HepG2 (cell line): ENCODE results near the gene NFKB2. TPM values are rescaled to one million over a fixed set of nuclear protein-coding genes. Genes with fewer than 3 reads are reported as not detected.

Experiments used
- ATF1 ChIP-seq: IDR thresholded peaks from 2 replicates; pipeline ENCODE4 v1.6.1; 2016; ENCODE audit warnings: mild to moderate bottlenecking, control low read depth
- CREBL2 ChIP-seq: sonication (generic); formaldehyde crosslinking; IDR thresholded peaks from 2 replicates; pipeline ENCODE4 v1.8.1; 2023; ENCODE audit warnings: missing genetic modification reagents, mild to moderate bottlenecking, borderline replicate concordance
- EHMT2 ChIP-seq: fragments of 200-600 bp; sonication (generic); IDR thresholded peaks from 2 replicates; pipeline ENCODE4 v1.7.0; 2017; ENCODE audit warnings: antibody characterized with exemption, low read depth, low read length, borderline replicate concordance
- ERF ChIP-seq: IDR thresholded peaks from 2 replicates; pipeline ENCODE4 v1.6.1; 2018; ENCODE audit warnings: missing biosample characterization, missing genetic modification reagents
- GABPB1 ChIP-seq: IDR thresholded peaks from 2 replicates; pipeline ENCODE4 v1.6.1; 2016; ENCODE audit warnings: mild to moderate bottlenecking, missing genetic modification reagents, moderate library complexity, missing compliant biosample characterization
- GATAD1 ChIP-seq: IDR thresholded peaks from 2 replicates; pipeline ENCODE4 v1.6.1; 2016; ENCODE audit warnings: missing genetic modification reagents, missing compliant biosample characterization
- HOXA3 ChIP-seq: sonication (generic); formaldehyde crosslinking; IDR thresholded peaks from 2 replicates; pipeline ENCODE4 v1.5.0; 2020; ENCODE audit warnings: missing genetic modification reagents
- NPAS2 ChIP-seq: sonication (generic); formaldehyde crosslinking; IDR thresholded peaks from 2 replicates; pipeline ENCODE4 v1.8.0; 2022; ENCODE audit warnings: mild to moderate bottlenecking, missing genetic modification reagents, borderline replicate concordance
- PCBP1 ChIP-seq: fragments of 200-400 bp; formaldehyde crosslinking; IDR thresholded peaks from 2 replicates; pipeline ENCODE4 v1.6.1; 2017; ENCODE audit warnings: mild to moderate bottlenecking, low read depth, low read length, borderline replicate concordance
- RFX1 ChIP-seq: fragments of 450-650 bp; IDR thresholded peaks from 2 replicates; pipeline ENCODE4 v1.6.1; 2017
- SOX13 ChIP-seq, 3 experiments: fragments of 450-650 bp in 1 of 3; sonication (generic) in 1 of 3; formaldehyde crosslinking in 1 of 3; IDR thresholded peaks in 2 of 3; conservative IDR thresholded peaks in 1 of 3; 2 replicates each; pipeline versions ENCODE4 v1.5.0 to v1.6.1; 2016 to 2020; ENCODE audit warnings: antibody characterized with exemption in 1 of 3, mild to moderate bottlenecking in 1 of 3, missing compliant biosample characterization in 1 of 3, missing genetic modification reagents in 1 of 3, moderate library complexity in 1 of 3
- THAP8 ChIP-seq: sonication (generic); formaldehyde crosslinking; IDR thresholded peaks from 2 replicates; pipeline ENCODE4 v1.5.1; 2020; ENCODE audit warnings: missing genetic modification reagents, mild to moderate bottlenecking, borderline replicate concordance
- ZNF280D ChIP-seq: sonication (generic); formaldehyde crosslinking; IDR thresholded peaks from 2 replicates; pipeline ENCODE4 v1.5.1; 2020; ENCODE audit warnings: mild to moderate bottlenecking, missing genetic modification reagents
- ZNF441 ChIP-seq: sonication (generic); formaldehyde crosslinking; IDR thresholded peaks from 2 replicates; pipeline ENCODE4 v1.7.0; 2021; ENCODE audit warnings: missing genetic modification reagents, borderline replicate concordance
- ZNF510 ChIP-seq: sonication (generic); formaldehyde crosslinking; IDR thresholded peaks from 2 replicates; pipeline ENCODE4 v1.4.0; 2020; ENCODE audit warnings: low read depth, mild to moderate bottlenecking, missing genetic modification reagents
- ZNF552 ChIP-seq: sonication (generic); formaldehyde crosslinking; IDR thresholded peaks from 2 replicates; pipeline ENCODE4 v1.9.0; 2022; ENCODE audit warnings: missing genetic modification reagents, mild to moderate bottlenecking, borderline replicate concordance
- ZNF777 ChIP-seq: sonication (generic); formaldehyde crosslinking; IDR thresholded peaks from 2 replicates; pipeline ENCODE4 v1.4.0; 2020; ENCODE audit warnings: missing genetic modification reagents
- ZNF841 ChIP-seq: sonication (generic); formaldehyde crosslinking; IDR thresholded peaks from 2 replicates; pipeline ENCODE4 v1.8.1; 2023; ENCODE audit warnings: missing genetic modification reagents, borderline replicate concordance
- ZSCAN25 ChIP-seq: sonication (generic); formaldehyde crosslinking; IDR thresholded peaks from 2 replicates; pipeline ENCODE4 v1.8.0; 2022; ENCODE audit warnings: mild to moderate bottlenecking, missing genetic modification reagents
- polyA plus RNA-seq, 8 experiments: library from polyadenylated mRNA; depleted of rRNA in 3 of 8; stranded (reverse) in 7 of 8; unstranded in 1 of 8; fragments of >200 nt; fragmentation: Illumina TruSeq in 4 of 8; extraction: Trizol in 4 of 8; gene quantifications; 2 replicates each; pipeline versions ENCODE4 v1.2.1 to v1.2.3, GENCODE V29; 2011 to 2016; ENCODE audit warnings: low read depth in 4 of 8, missing spikeins in 1 of 8, mixed read lengths in 1 of 8; ENCODE audit not compliant: insufficient read depth in 1 of 8
- total RNA-seq, 5 experiments: library from RNA; depleted of rRNA; stranded (reverse); fragments of >200 nt; fragmentation: Illumina TruSeq; extraction: Trizol; gene quantifications; 2 replicates each; pipeline ENCODE4 v1.2.3, GENCODE V29; 2016; ENCODE audit warnings: low read depth in 1 of 5

Gene NFKB2
- total and polyA plus RNA-seq, 2 of the 13 experiments (the other 11 are each of a cell fraction or from before 2014, with no cell fraction given) = 7.7 to 12.5 TPM

GRCh38 chr10:102432162-102432950 lies 36.9 kb downstream of the NFKB2 start, which contains the start of gene CUEDC2 (continued):
- peak; percentile 74; the same call in 1 of the 2 replicates for TF ChIP-seq PCBP1
- TF ChIP-seq SOX13 (IDR thresholded peaks at IDR 0.05) = no peak
- TF ChIP-seq SOX13 (CRISPR knock-in tag; conservative IDR thresholded peaks at IDR 0.05 in 1 of 2, IDR thresholded peaks at IDR 0.05 in 1 of 2) = peak in 1 of 2 experiments; percentile 51; a peak in 1 of 4 replicates
- TF ChIP-seq RFX1 = no peak
- peak; percentile 63 for TF ChIP-seq ERF (CRISPR knock-in tag)
- TF ChIP-seq ZNF777 = peak; percentile 78; the same call in 1 of the 2 replicates
- no peak for TF ChIP-seq THAP8 (CRISPR knock-in tag)
- no peak for TF ChIP-seq NPAS2 (CRISPR knock-in tag)
- TF ChIP-seq ZNF441 = peak; percentile 64; the same call in 1 of the 2 replicates
- peak; percentile 94 for TF ChIP-seq GABPB1
- no peak; the same call in 1 of the 2 replicates for TF ChIP-seq ZNF510 (CRISPR knock-in tag)
- TF ChIP-seq ZSCAN25 (CRISPR knock-in tag) = peak; percentile 34; the same call in 1 of the 2 replicates
- TF ChIP-seq ATF1 (CRISPR knock-in tag) = peak; percentile 64
- peak; percentile 47; the same call in 1 of the 2 replicates for TF ChIP-seq ZNF280D (CRISPR knock-in tag)
- peak; percentile 88 for TF ChIP-seq GATAD1 (CRISPR knock-in tag)
- peak; percentile 99 for TF ChIP-seq HOXA3
- no peak for TF ChIP-seq ZNF552 (CRISPR knock-in tag)
- 0 out of 2 replicates have a peak, but pooled peaks have one; percentile 63 for TF ChIP-seq CREBL2 (CRISPR knock-in tag)
- no peak for TF ChIP-seq EHMT2
- no peak for TF ChIP-seq ZNF841
